ENCODE measurements around the gene ZMAT3. TPM values are rescaled to one million over a fixed set of nuclear protein-coding genes. Genes with fewer than 3 reads are reported as not detected.

Gene ZMAT3
- total and polyA plus RNA-seq, 2 of the 13 experiments (the other 11 are each of a cell fraction or from before 2014, with no cell fraction given) = 11.4 to 11.7 TPM

- no peak for TF ChIP-seq KAT2B (IDR thresholded peaks at IDR 0.05; ENCODE audit: borderline replicate concordance, low read depth, low read length)
- no peak for TF ChIP-seq ZNF660 (CRISPR knock-in tag; IDR thresholded peaks at IDR 0.05; ENCODE audit: borderline replicate concordance, low read depth)
- TF ChIP-seq ZNF614 (CRISPR knock-in tag; IDR thresholded peaks at IDR 0.05; ENCODE audit: borderline replicate concordance) = 0 out of 2 replicates have a peak, but pooled peaks have one; percentile 17
- TF ChIP-seq SP1 (IDR thresholded peaks at IDR 0.05) = no peak
- no peak for TF ChIP-seq SP1 (CRISPR knock-in tag; IDR thresholded peaks at IDR 0.05)
- no peak; the same call in 1 of the 2 replicates for TF ChIP-seq ISL2 (CRISPR knock-in tag; IDR thresholded peaks at IDR 0.05)
- no peak for TF ChIP-seq ZSCAN9 (CRISPR knock-in tag; IDR thresholded peaks at IDR 0.05; ENCODE audit: borderline replicate concordance)
- TF ChIP-seq SP2 (CRISPR knock-in tag; IDR thresholded peaks at IDR 0.05) = 0 out of 2 replicates have a peak, but pooled peaks have one; percentile 28
- TF ChIP-seq TAF1 (CRISPR knock-in tag; IDR thresholded peaks at IDR 0.05) = peak; percentile 74
- TF ChIP-seq ZNF180 (CRISPR knock-in tag; IDR thresholded peaks at IDR 0.05; ENCODE audit: borderline replicate concordance, low read depth) = peak; percentile 65; the same call in 1 of the 2 replicates
- TF ChIP-seq ZBTB20 (CRISPR knock-in tag; IDR thresholded peaks at IDR 0.05; ENCODE audit: borderline replicate concordance, low read depth) = no peak
- no peak for TF ChIP-seq EZH2 (conservative IDR thresholded peaks at IDR 0.05; ENCODE audit: low read depth, low read length)
- TF ChIP-seq RBAK (CRISPR knock-in tag; IDR thresholded peaks at IDR 0.05) = no peak
- peak; percentile 12; the same call in 1 of the 2 replicates for TF ChIP-seq ARID5B (CRISPR knock-in tag; IDR thresholded peaks at IDR 0.05)
- TF ChIP-seq SNAPC2 (CRISPR knock-in tag; IDR thresholded peaks at IDR 0.05) = no peak
- no peak for TF ChIP-seq ZNF674 (CRISPR knock-in tag; IDR thresholded peaks at IDR 0.05; ENCODE audit: low read depth)
- TF ChIP-seq JDP2 (CRISPR knock-in tag; IDR thresholded peaks at IDR 0.05; ENCODE audit: borderline replicate concordance) = no peak
- 0 out of 2 replicates have a peak, but pooled peaks have one; percentile 54 for TF ChIP-seq ZNF329 (CRISPR knock-in tag; IDR thresholded peaks at IDR 0.05; ENCODE audit: low read depth)
- peak; percentile 56; the same call in 1 of the 2 replicates for TF ChIP-seq MTF2 (CRISPR knock-in tag; IDR thresholded peaks at IDR 0.05; ENCODE audit: borderline replicate concordance)
- no peak for TF ChIP-seq ZNF33A (CRISPR knock-in tag; IDR thresholded peaks at IDR 0.05; ENCODE audit: borderline replicate concordance)
- TF ChIP-seq, protein P1, sequence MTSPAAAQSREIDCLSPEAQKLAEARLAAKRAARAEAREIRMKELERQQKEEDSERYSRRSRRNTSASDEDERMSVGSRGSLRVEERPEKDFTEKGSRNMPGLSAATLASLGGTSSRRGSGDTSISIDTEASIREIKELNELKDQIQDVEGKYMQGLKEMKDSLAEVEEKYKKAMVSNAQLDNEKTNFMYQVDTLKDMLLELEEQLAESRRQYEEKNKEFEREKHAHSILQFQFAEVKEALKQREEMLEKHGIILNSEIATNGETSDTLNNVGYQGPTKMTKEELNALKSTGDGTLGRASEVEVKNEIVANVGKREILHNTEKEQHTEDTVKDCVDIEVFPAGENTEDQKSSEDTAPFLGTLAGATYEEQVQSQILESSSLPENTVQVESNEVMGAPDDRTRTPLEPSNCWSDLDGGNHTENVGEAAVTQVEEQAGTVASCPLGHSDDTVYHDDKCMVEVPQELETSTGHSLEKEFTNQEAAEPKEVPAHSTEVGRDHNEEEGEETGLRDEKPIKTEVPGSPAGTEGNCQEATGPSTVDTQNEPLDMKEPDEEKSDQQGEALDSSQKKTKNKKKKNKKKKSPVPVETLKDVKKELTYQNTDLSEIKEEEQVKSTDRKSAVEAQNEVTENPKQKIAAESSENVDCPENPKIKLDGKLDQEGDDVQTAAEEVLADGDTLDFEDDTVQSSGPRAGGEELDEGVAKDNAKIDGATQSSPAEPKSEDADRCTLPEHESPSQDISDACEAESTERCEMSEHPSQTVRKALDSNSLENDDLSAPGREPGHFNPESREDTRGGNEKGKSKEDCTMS (CRISPR knock-in tag; conservative IDR thresholded peaks at IDR 0.05) = no peak
- TF ChIP-seq WIZ (CRISPR knock-in tag; IDR thresholded peaks at IDR 0.05) = 0 out of 2 replicates have a peak, but pooled peaks have one; percentile 54
- no peak for TF ChIP-seq FOXO1 (CRISPR knock-in tag; IDR thresholded peaks at IDR 0.05)
- TF ChIP-seq, protein P2, sequence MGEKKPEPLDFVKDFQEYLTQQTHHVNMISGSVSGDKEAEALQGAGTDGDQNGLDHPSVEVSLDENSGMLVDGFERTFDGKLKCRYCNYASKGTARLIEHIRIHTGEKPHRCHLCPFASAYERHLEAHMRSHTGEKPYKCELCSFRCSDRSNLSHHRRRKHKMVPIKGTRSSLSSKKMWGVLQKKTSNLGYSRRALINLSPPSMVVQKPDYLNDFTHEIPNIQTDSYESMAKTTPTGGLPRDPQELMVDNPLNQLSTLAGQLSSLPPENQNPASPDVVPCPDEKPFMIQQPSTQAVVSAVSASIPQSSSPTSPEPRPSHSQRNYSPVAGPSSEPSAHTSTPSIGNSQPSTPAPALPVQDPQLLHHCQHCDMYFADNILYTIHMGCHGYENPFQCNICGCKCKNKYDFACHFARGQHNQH (CRISPR knock-in tag; IDR thresholded peaks at IDR 0.05) = peak; percentile 38; the same call in 1 of the 2 replicates
Observed at GRCh38 chr3:179071323-179072099, at the start of gene ZMAT3 (continued).
